IPS-18a (cell line): ENCODE data around the gene TUBB3.

ENCODE experiments used
- H3K27ac ChIP-seq: one replicate; pipeline ENCODE4 v1.5.1; 2013; ENCODE audit warnings: low read length
- H3K27me3 ChIP-seq: one replicate; pipeline ENCODE4 v1.6.1; 2013; ENCODE audit warnings: mild to moderate bottlenecking, low read length; ENCODE audit not compliant: control insufficient read depth, insufficient read depth
- H3K36me3 ChIP-seq: one replicate; pipeline ENCODE4 v1.6.1; 2013; ENCODE audit warnings: low read depth, low read length; ENCODE audit not compliant: control insufficient read depth
- H3K4me1 ChIP-seq: one replicate; pipeline ENCODE4 v1.6.1; 2013; ENCODE audit warnings: low read depth, low read length; ENCODE audit not compliant: control insufficient read depth
- H3K4me3 ChIP-seq: one replicate; pipeline ENCODE4 v1.5.1; 2013; ENCODE audit warnings: low read length
- H3K9ac ChIP-seq: one replicate; pipeline ENCODE4 v1.6.1; 2013; ENCODE audit warnings: mild to moderate bottlenecking, low read length, moderate library complexity
- H3K9me3 ChIP-seq: one replicate; pipeline ENCODE4 v1.6.1; 2013; ENCODE audit warnings: low read depth, low read length; ENCODE audit not compliant: control insufficient read depth

The TUBB3 gene

GRCh38 chr16:89904606-89905510, 18.3 kb upstream of the TUBB3 start:
- H3K4me3 ChIP-seq: no peak overlapping the region
- H3K36me3 ChIP-seq: peaks cover 29% of the 10 kb centered on the region
- H3K27me3 ChIP-seq: no peaks in the 10 kb centered on the region
- H3K9me3 ChIP-seq: peaks cover 3% of the 10 kb centered on the region
- H3K9ac ChIP-seq: no peak overlapping the region
- H3K4me1 ChIP-seq: no peaks in the 10 kb centered on the region
- H3K27ac ChIP-seq: no peak overlapping the region

- Histone ChIP-seq H3K4me3 (no peak overlapping the region), H3K9ac (no peak overlapping the region), H3K36me3 (peaks cover 28% of the 10 kb centered on the region), H3K27me3 (no peaks in the 10 kb centered on the region), H3K4me1 (no peaks in the 10 kb centered on the region), H3K9me3 (peaks cover 3% of the 10 kb centered on the region), H3K27ac (no peak overlapping the region)
Observed at GRCh38 chr16:89905511-89906139, 17.5 kb upstream of the TUBB3 start.

- H3K4me1 ChIP-seq: no peaks in the 10 kb centered on the region
- no peak overlapping the region for H3K9ac ChIP-seq
- H3K27me3 ChIP-seq: no peaks in the 10 kb centered on the region
- no peak overlapping the region for H3K4me3 ChIP-seq
- peaks cover 3% of the 10 kb centered on the region for H3K9me3 ChIP-seq
- peaks cover 24% of the 10 kb centered on the region for H3K36me3 ChIP-seq
- H3K27ac ChIP-seq: no peak overlapping the region
Observed at GRCh38 chr16:89906140-89907025, 16.8 kb upstream of the TUBB3 start.

- Histone ChIP-seq H3K4me3 (no peak overlapping the region), H3K27ac (no peak overlapping the region), H3K36me3 (peaks cover 24% of the 10 kb centered on the region)
Observed at GRCh38 chr16:89907055-89907814, 15.9 kb upstream of the TUBB3 start.

GRCh38 chr16:89908236-89908635, 14.9 kb upstream of the TUBB3 start:
- no peaks in the 10 kb centered on the region for H3K27me3 ChIP-seq
- no peak overlapping the region for H3K27ac ChIP-seq
- H3K4me1 ChIP-seq: no peaks in the 10 kb centered on the region
- no peak overlapping the region for H3K4me3 ChIP-seq
- no peak overlapping the region for H3K9ac ChIP-seq
- H3K36me3 ChIP-seq: peaks cover 24% of the 10 kb centered on the region
- H3K9me3 ChIP-seq: peaks cover 3% of the 10 kb centered on the region

More at GRCh38 chr16:89907055-89907814, 15.9 kb upstream of the TUBB3 start:
- Histone ChIP-seq H3K9me3 (peaks cover 3% of the 10 kb centered on the region), H3K27me3 (no peaks in the 10 kb centered on the region), H3K9ac (no peak overlapping the region), H3K4me1 (no peaks in the 10 kb centered on the region)

GRCh38 chr16:89909777-89910716, 13.1 kb upstream of the TUBB3 start:
- peaks cover 3% of the 10 kb centered on the region for H3K9me3 ChIP-seq
- no peaks in the 10 kb centered on the region for H3K27me3 ChIP-seq
- H3K9ac ChIP-seq: no peak overlapping the region
- H3K36me3 ChIP-seq: peaks cover 18% of the 10 kb centered on the region
- H3K4me3 ChIP-seq: no peak overlapping the region
- no peaks in the 10 kb centered on the region for H3K4me1 ChIP-seq
- no peak overlapping the region for H3K27ac ChIP-seq

- H3K4me1 ChIP-seq: no peaks in the 10 kb centered on the region
- H3K36me3 ChIP-seq: peaks cover 11% of the 10 kb centered on the region
- H3K9ac ChIP-seq: no peak overlapping the region
- no peaks in the 10 kb centered on the region for H3K27me3 ChIP-seq
- H3K9me3 ChIP-seq: peaks cover 3% of the 10 kb centered on the region
- no peak overlapping the region for H3K4me3 ChIP-seq
- H3K27ac ChIP-seq: no peak overlapping the region
Observed at GRCh38 chr16:89910717-89911354, 12.3 kb upstream of the TUBB3 start.

GRCh38 chr16:89911375-89911774, 11.8 kb upstream of the TUBB3 start:
- Histone ChIP-seq H3K9ac (no peak overlapping the region), H3K27ac (no peak overlapping the region), H3K9me3 (peaks cover 3% of the 10 kb centered on the region), H3K4me1 (no peaks in the 10 kb centered on the region), H3K4me3 (no peak overlapping the region), H3K36me3 (peaks cover 10% of the 10 kb centered on the region), H3K27me3 (no peaks in the 10 kb centered on the region)

GRCh38 chr16:89912143-89912542, 11.0 kb upstream of the TUBB3 start:
- H3K4me1 ChIP-seq: no peaks in the 10 kb centered on the region
- H3K9me3 ChIP-seq: no peaks in the 10 kb centered on the region
- H3K4me3 ChIP-seq: no peak overlapping the region
- peaks cover 4% of the 10 kb centered on the region for H3K36me3 ChIP-seq
- H3K9ac ChIP-seq: no peak overlapping the region
- H3K27ac ChIP-seq: no peak overlapping the region
- H3K27me3 ChIP-seq: no peaks in the 10 kb centered on the region

GRCh38 chr16:89912627-89913026, 10.5 kb upstream of the TUBB3 start:
- no peak overlapping the region for H3K9ac ChIP-seq
- H3K36me3 ChIP-seq: peaks cover 4% of the 10 kb centered on the region
- H3K9me3 ChIP-seq: no peaks in the 10 kb centered on the region
- no peaks in the 10 kb centered on the region for H3K27me3 ChIP-seq
- H3K27ac ChIP-seq: no peak overlapping the region
- peaks cover 4% of the 10 kb centered on the region for H3K4me1 ChIP-seq
- H3K4me3 ChIP-seq: no peak overlapping the region
